SK-N-SH (cell line): ENCODE results near the gene EDN1. TPM values are rescaled to one million over a fixed set of nuclear protein-coding genes. Genes with fewer than 3 reads are reported as not detected.

Source experiments
- CTCF ChIA-PET: fragments of 300-600, 350-600 bp; formaldehyde crosslinking; extraction: SDS; loops from one replicate; lab custom pipeline; 2021; lab: Yijun Ruan, JAX
- POLR2A ChIA-PET: fragments of 350-600 bp; sonication (Branson Sonifier 250); formaldehyde crosslinking; extraction: SDS; loops from one replicate; lab custom pipeline; 2020; ENCODE audit warnings: antibody characterized with exemption, inconsistent platforms; lab: Yijun Ruan, JAX
- DNase-seq: peaks from one replicate; pipeline ENCODE4 v3.0.0; 2012
- H2AFZ ChIP-seq: fragments of 200-600 bp; sonication (generic); 2 replicates; pipeline ENCODE4 v1.8.1; 2016; ENCODE audit warnings: antibody characterized with exemption, mild to moderate bottlenecking, low read depth
- H3F3A ChIP-seq: fragments of 200-600 bp; sonication (generic); replicated peaks from 2 replicates; pipeline ENCODE3; 2016; ENCODE audit warnings: antibody characterized with exemption, mild to moderate bottlenecking; ENCODE audit not compliant: insufficient read depth
- H3K27ac ChIP-seq, 2 experiments: fragments of 200-500 bp in 1 of 2; fragments of 200-600 bp in 1 of 2; sonication (Bioruptor generic) in 1 of 2; sonication (generic), shearing (Covaris generic) in 1 of 2; 2 replicates each; pipeline versions ENCODE4 v1.5.1 to v1.6.1; 2014 to 2016; ENCODE audit warnings: low read depth in 2 of 2, inconsistent platforms in 1 of 2, low read length in 1 of 2, mild to moderate bottlenecking in 1 of 2, mixed read lengths in 1 of 2
- H3K27me3 ChIP-seq: fragments of 200-600 bp; sonication (generic), shearing (Covaris generic); 2 replicates; pipeline ENCODE4 v1.6.1; 2016; ENCODE audit warnings: mixed run types; ENCODE audit not compliant: insufficient read depth
- H3K36me3 ChIP-seq, 2 experiments: fragments of 200-500 bp in 1 of 2; fragments of 200-600 bp in 1 of 2; sonication (Bioruptor generic) in 1 of 2; sonication (generic) in 1 of 2; replicated peaks in 1 of 2; 2 replicates each; pipeline versions ENCODE3 to v1.5.1; 2014 to 2016; ENCODE audit warnings: low read length in 1 of 2, mild to moderate bottlenecking in 1 of 2; ENCODE audit not compliant: insufficient read depth in 2 of 2, control insufficient read depth in 1 of 2
- H3K4me1 ChIP-seq, 2 experiments: fragments of 200-500 bp in 1 of 2; fragments of 200-600 bp in 1 of 2; sonication (Bioruptor generic) in 1 of 2; sonication (generic), shearing (Covaris generic) in 1 of 2; 2 replicates each; pipeline versions ENCODE4 v1.5.1 to v1.6.1; 2014 to 2016; ENCODE audit warnings: low read depth in 1 of 2, low read length in 1 of 2, mixed run types in 1 of 2; ENCODE audit not compliant: insufficient read depth in 2 of 2, control insufficient read depth in 1 of 2
- H3K4me2 ChIP-seq: fragments of 200-600 bp; sonication (generic), shearing (Covaris generic); 2 replicates; pipeline ENCODE4 v1.6.1; 2017; ENCODE audit warnings: mixed run types
- H3K4me3 ChIP-seq, 2 experiments: fragments of 200-500 bp in 1 of 2; fragments of 200-600 bp in 1 of 2; sonication (Bioruptor generic) in 1 of 2; sonication (generic), shearing (Covaris generic) in 1 of 2; 2 replicates each; pipeline versions ENCODE4 v1.5.1 to v1.8.1; 2014 to 2016; ENCODE audit warnings: low read depth in 2 of 2, inconsistent platforms in 1 of 2, low read length in 1 of 2, mild to moderate bottlenecking in 1 of 2, mixed read lengths in 1 of 2, moderate library complexity in 1 of 2
- H3K79me2 ChIP-seq: fragments of 200-600 bp; sonication (generic); 2 replicates; pipeline ENCODE4 v1.8.1; 2017; ENCODE audit warnings: mild to moderate bottlenecking; ENCODE audit not compliant: insufficient read depth
- H3K9ac ChIP-seq: fragments of 200-600 bp; sonication (generic); 2 replicates; pipeline ENCODE4 v1.6.1; 2017; ENCODE audit warnings: mixed run types
- H3K9me2 ChIP-seq: fragments of 200-600 bp; sonication (generic); 2 replicates; pipeline ENCODE4 v1.6.1; 2017; ENCODE audit warnings: mixed run types
- H3K9me3 ChIP-seq: fragments of 200-600 bp; sonication (generic); 2 replicates; pipeline ENCODE4 v1.6.1; 2017; ENCODE audit warnings: mixed run types, mild to moderate bottlenecking, moderate library complexity
- H4K20me1 ChIP-seq: fragments of 200-600 bp; sonication (generic); 2 replicates; pipeline ENCODE4 v1.6.1; 2017; ENCODE audit warnings: mild to moderate bottlenecking, mixed run types; ENCODE audit not compliant: insufficient read depth
- CHD2 ChIP-seq: fragments of 150-350 bp; IDR thresholded peaks from 2 replicates; pipeline ENCODE4 v1.6.1; 2018; ENCODE audit warnings: low read length; ENCODE audit not compliant: partially characterized antibody
- FOSL2 ChIP-seq: IDR thresholded peaks from 2 replicates; pipeline ENCODE4 v1.4.0; 2012; ENCODE audit warnings: low read depth, mild to moderate bottlenecking, moderate library complexity, borderline replicate concordance
- FOXM1 ChIP-seq: IDR thresholded peaks from 2 replicates; pipeline ENCODE4 v1.4.0; 2012; ENCODE audit warnings: low read depth, mild to moderate bottlenecking
- JUND ChIP-seq: IDR thresholded peaks from 2 replicates; pipeline ENCODE4 v1.4.0; 2012
- RAD21 ChIP-seq: IDR thresholded peaks from 2 replicates; pipeline ENCODE4 v1.6.1; 2012; ENCODE audit warnings: mild to moderate bottlenecking, low read length
- RFX5 ChIP-seq: IDR thresholded peaks from 2 replicates; pipeline ENCODE4 v1.6.1; 2012; ENCODE audit warnings: mild to moderate bottlenecking, improper control_type of control experiment, low read length
- RXRA ChIP-seq: IDR thresholded peaks from 2 replicates; pipeline ENCODE4 v1.4.0; 2012; ENCODE audit warnings: low read depth, mild to moderate bottlenecking, borderline replicate concordance
- TEAD4 ChIP-seq: IDR thresholded peaks from 2 replicates; pipeline ENCODE4 v1.4.0; 2012; ENCODE audit warnings: mild to moderate bottlenecking, borderline replicate concordance; ENCODE audit not compliant: insufficient read depth
- WGBS: methylation state at CpG from one replicate; pipeline ENCODE4 v1.1.6; 2017; ENCODE audit warnings: low lambda C conversion rate; 5-methylcytosine and 5-hydroxymethylcytosine counted together
- polyA plus RNA-seq, 3 experiments: library from polyadenylated mRNA; depleted of rRNA; stranded (reverse); fragments of >200 nt; gene quantifications; 2 replicates each; pipeline ENCODE4 v1.2.3, GENCODE V29; 2012
- TF ChIP-seq, protein P1 (sequence below): IDR thresholded peaks from 2 replicates; pipeline ENCODE4 v1.4.0; 2012; ENCODE audit warnings: low read depth, borderline replicate concordance
- TF ChIP-seq, protein P2 (sequence below): IDR thresholded peaks from 2 replicates; pipeline ENCODE4; 2012
- TF ChIP-seq, protein P3 (sequence below): IDR thresholded peaks from 2 replicates; pipeline ENCODE4 v1.6.1; 2012; ENCODE audit warnings: mild to moderate bottlenecking, low read depth, low read length, moderate library complexity

Gene EDN1
- polyA plus RNA-seq, 1 of the 3 experiments (the other 2 are of a cell fraction) = 1.3 TPM

DNA sequence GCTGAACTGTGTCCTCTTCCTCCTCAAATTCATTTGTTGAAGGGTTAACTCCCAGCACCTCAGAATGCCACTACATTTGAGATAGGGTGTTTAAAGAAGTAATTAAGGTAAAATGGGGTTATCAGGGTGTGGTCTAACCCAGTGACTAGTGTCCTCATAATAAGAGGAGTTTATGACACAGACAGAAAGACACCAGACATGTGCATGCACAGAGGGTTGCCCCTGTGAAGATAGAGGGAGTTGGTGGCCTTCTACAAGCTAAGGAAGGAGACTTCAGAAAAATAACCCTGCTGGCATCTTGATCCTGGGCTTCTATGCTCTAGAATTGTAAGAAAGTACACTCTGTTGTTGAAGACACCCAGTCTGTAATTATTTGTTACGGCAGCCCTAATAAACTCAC is 24.9 kb upstream of the EDN1 start:
- ChIA-PET POLR2A (no interaction called here), CTCF (interaction anchor here (1.2 kb wide), 1 partner anchor 31 kb away, joined by 3 read pairs; no protein-coding TSS in a partner anchor)
- Histone ChIP-seq H3F3A (peaks cover 6% of the 10 kb centered on the region), H4K20me1 (no peaks in the 10 kb centered on the region), H3K4me2 (no peak overlapping the region), H3K9me3 (no peaks in the 10 kb centered on the region), H3K36me3 (no peaks in the 10 kb centered on the region), H3K4me1 (0 out of 4 replicates have a peak, but pooled peaks cover 0 to 6% of the 10 kb centered on the region in 2 experiments), H3K27ac (no peak overlapping the region), H2AFZ (no peak overlapping the region), H3K79me2 (no peaks in the 10 kb centered on the region), H3K27me3 (no peaks in the 10 kb centered on the region), H3K9ac (no peak overlapping the region), H3K4me3 (no peak overlapping the region), H3K9me2 (no peaks in the 10 kb centered on the region)
- WGBS = 94% methylated on average over 1 of the region's 1 CpG
- no peak for DNase-seq
- TF ChIP-seq FOXM1 = no peak
- no peak for TF ChIP-seq CHD2
- TF ChIP-seq, protein P1, sequence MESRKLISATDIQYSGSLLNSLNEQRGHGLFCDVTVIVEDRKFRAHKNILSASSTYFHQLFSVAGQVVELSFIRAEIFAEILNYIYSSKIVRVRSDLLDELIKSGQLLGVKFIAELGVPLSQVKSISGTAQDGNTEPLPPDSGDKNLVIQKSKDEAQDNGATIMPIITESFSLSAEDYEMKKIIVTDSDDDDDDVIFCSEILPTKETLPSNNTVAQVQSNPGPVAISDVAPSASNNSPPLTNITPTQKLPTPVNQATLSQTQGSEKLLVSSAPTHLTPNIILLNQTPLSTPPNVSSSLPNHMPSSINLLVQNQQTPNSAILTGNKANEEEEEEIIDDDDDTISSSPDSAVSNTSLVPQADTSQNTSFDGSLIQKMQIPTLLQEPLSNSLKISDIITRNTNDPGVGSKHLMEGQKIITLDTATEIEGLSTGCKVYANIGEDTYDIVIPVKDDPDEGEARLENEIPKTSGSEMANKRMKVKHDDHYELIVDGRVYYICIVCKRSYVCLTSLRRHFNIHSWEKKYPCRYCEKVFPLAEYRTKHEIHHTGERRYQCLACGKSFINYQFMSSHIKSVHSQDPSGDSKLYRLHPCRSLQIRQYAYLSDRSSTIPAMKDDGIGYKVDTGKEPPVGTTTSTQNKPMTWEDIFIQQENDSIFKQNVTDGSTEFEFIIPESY = no peak

DNA sequence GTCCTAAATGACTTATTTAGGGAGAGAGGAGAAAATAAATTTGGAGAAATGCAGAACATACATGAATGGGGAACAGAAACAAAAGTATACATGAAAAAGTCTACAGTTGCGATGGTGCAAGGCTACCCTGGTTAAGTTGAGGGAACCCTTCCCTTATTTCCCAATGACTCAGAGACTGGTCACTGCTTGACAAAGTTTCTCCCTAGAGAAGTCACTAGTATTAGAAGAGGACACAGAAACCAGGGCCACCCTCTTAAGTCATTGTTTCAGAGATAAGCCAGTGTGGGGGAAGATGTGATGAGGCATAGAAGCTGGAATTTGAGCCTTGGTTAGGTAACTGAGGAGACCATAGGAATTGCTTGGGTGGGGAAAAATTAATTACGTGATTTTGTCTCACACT is 24.4 kb upstream of the EDN1 start:
- H3K4me3 ChIP-seq = no peak overlapping the region
- no peaks in the 10 kb centered on the region for H3K79me2 ChIP-seq
- CTCF ChIA-PET = no interaction called here
- H3K9me2 ChIP-seq = no peaks in the 10 kb centered on the region
- POLR2A ChIA-PET = no interaction called here
- no peak for DNase-seq
- TF ChIP-seq FOSL2 (0 out of 2 replicates have a peak, but pooled peaks have one; percentile 7), RAD21 (no peak)
- TF ChIP-seq, all 33 proteins: peak for 1
- Histone ChIP-seq H3F3A (peaks cover 6% of the 10 kb centered on the region), H2AFZ (no peak overlapping the region), H3K4me1 (0 out of 4 replicates have a peak, but pooled peaks cover 0 to 6% of the 10 kb centered on the region in 2 experiments), H3K27ac (no peak overlapping the region), H3K9me3 (no peaks in the 10 kb centered on the region), H3K36me3 (no peaks in the 10 kb centered on the region), H3K27me3 (no peaks in the 10 kb centered on the region), H4K20me1 (no peaks in the 10 kb centered on the region), H3K9ac (no peak overlapping the region), H3K4me2 (no peak overlapping the region)
- 88% methylated on average over 2 of the region's 2 CpGs for WGBS

DNA sequence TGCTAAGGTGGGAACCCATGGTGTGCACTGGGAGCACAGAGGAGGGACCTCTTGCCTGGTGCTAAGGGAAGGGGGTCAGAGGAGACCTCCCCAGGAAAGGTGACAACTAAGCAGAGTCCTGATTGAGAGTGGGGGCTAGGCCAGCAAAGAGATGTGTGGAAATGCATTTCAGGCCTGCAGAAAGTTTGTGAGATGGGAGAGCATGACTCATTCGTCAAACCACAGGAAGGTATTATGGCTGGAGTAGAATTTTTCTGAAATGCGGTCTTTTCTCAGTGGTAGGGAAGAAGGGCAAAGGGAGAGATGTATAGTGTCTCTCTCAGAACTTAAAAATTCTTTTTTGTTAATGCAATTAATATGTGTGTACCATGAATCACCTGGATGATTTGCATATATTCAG is 23.6 kb upstream of the EDN1 start:
- peaks cover 6% of the 10 kb centered on the region for H3F3A ChIP-seq
- H3K27me3 ChIP-seq = no peaks in the 10 kb centered on the region
- 0 out of 4 replicates have a peak, but pooled peaks cover 0 to 6% of the 10 kb centered on the region in 2 experiments for H3K4me1 ChIP-seq
- ChIA-PET CTCF (no interaction called here), POLR2A (no interaction called here)
- no peak overlapping the region for H3K4me3 ChIP-seq
- H2AFZ ChIP-seq = no peak overlapping the region
- H3K79me2 ChIP-seq = no peaks in the 10 kb centered on the region
- H3K9ac ChIP-seq = no peak overlapping the region
- H3K9me2 ChIP-seq = no peaks in the 10 kb centered on the region
- no peak for DNase-seq
- no peak overlapping the region for H3K27ac ChIP-seq
- TF ChIP-seq TEAD4 = peak; percentile 33; the same call in 1 of the 2 replicates
- TF ChIP-seq RXRA = no peak
- TF ChIP-seq, protein P2, sequence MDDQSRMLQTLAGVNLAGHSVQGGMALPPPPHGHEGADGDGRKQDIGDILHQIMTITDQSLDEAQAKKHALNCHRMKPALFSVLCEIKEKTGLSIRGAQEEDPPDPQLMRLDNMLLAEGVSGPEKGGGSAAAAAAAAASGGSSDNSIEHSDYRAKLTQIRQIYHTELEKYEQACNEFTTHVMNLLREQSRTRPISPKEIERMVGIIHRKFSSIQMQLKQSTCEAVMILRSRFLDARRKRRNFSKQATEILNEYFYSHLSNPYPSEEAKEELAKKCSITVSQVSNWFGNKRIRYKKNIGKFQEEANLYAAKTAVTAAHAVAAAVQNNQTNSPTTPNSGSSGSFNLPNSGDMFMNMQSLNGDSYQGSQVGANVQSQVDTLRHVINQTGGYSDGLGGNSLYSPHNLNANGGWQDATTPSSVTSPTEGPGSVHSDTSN = peak; percentile 43; the same call in 1 of the 2 replicates
- peak; percentile 70 for TF ChIP-seq JUND
- peak; percentile 84 for TF ChIP-seq FOSL2
- no peak for TF ChIP-seq RFX5
- TF ChIP-seq, protein P3, sequence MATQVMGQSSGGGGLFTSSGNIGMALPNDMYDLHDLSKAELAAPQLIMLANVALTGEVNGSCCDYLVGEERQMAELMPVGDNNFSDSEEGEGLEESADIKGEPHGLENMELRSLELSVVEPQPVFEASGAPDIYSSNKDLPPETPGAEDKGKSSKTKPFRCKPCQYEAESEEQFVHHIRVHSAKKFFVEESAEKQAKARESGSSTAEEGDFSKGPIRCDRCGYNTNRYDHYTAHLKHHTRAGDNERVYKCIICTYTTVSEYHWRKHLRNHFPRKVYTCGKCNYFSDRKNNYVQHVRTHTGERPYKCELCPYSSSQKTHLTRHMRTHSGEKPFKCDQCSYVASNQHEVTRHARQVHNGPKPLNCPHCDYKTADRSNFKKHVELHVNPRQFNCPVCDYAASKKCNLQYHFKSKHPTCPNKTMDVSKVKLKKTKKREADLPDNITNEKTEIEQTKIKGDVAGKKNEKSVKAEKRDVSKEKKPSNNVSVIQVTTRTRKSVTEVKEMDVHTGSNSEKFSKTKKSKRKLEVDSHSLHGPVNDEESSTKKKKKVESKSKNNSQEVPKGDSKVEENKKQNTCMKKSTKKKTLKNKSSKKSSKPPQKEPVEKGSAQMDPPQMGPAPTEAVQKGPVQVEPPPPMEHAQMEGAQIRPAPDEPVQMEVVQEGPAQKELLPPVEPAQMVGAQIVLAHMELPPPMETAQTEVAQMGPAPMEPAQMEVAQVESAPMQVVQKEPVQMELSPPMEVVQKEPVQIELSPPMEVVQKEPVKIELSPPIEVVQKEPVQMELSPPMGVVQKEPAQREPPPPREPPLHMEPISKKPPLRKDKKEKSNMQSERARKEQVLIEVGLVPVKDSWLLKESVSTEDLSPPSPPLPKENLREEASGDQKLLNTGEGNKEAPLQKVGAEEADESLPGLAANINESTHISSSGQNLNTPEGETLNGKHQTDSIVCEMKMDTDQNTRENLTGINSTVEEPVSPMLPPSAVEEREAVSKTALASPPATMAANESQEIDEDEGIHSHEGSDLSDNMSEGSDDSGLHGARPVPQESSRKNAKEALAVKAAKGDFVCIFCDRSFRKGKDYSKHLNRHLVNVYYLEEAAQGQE = no peak
- no peaks in the 10 kb centered on the region for H3K9me3 ChIP-seq
- H3K4me2 ChIP-seq = no peak overlapping the region
- no peaks in the 10 kb centered on the region for H3K36me3 ChIP-seq
- H4K20me1 ChIP-seq = no peaks in the 10 kb centered on the region
- WGBS = 59% methylated on average over 2 of the region's 2 CpGs
